Measurements from ENCODE around the gene KCNQ2.

The KCNQ2 gene

DNA sequence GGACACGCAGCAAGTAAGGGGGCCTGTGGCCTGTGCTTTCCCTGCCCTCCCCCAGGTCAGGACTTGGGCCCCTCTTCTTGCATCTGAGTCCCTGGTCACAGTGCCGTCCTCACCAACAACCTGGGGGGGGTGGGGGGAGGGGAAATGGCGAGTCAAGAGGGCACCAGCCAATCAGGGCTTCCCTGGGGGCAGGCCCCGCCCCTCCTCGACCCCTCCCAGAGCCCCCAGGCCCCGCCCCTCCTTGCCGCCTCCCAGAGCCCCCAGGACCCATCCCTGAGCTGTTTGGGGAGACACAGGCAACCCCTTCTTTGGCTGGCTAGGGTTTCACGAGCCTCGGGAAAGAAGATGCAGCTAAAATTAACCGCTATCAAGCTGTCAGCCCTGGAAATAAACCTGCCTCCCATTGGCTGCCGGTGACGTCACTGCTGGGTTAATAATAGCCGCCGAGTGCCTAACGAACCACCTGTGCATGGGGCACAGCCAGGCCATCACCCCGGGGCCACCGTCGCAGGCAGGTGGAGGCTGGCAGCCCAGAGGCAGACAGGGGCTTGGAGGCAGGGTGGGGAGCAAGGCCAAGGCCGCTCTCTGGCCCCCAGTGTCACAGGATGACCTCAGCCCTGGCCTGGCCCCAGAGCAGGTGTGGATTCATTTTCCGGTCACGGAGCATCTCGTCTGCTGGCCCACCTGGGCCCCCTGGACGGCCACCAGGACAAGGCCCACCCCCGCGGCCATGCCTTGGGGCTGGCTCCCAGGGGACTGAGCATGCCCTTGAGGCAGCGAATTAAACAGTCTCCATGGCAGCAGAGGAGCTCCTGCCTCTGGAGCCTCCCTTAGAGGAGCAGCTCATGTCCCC lies 29.6 kb upstream of the KCNQ2 start:
- DNase-seq: no peak

DNA sequence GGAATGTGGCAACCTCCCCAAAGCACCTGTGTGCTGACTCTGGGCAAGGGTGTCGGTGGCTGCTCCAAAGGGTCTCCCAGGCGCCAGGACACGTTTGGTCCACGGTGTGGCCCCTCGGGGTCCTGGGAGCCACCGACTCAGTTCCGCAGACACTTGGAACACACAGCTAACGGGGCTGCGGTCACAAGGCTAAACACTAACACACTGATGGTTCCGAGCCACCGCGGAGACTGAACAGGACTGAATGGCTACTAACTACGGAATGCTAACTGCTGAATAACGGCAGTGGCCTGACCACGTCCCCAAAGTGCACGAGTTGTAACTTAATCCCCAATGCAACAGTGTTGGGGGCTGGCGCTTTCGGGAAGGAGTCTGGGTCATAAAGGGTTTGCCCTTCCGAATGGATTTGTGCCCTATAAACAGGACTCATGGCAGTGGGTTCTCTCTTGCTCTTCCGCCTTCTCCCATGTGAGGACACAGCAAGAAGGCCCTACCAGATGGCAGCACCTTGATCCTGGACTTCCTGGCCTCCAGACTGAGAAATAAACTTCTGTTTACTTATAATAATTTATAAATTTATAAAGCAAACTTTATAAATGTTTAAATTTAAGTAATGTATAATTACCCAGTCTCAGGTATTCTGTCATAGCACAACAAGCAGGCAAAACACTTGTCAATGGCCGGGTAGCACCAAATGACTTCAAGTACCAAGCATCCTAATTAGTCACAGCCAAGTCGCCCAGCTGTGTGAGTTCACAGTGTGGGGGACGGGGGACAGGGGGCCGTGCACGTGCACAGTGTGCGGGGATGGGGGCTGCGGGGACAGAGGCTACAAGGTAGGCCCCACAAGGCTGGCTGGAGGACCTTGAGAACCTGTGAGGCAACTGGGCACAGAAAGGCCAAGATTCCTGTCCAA lies 28.7 kb upstream of the KCNQ2 start:
- DNase-seq: no peak

DNA sequence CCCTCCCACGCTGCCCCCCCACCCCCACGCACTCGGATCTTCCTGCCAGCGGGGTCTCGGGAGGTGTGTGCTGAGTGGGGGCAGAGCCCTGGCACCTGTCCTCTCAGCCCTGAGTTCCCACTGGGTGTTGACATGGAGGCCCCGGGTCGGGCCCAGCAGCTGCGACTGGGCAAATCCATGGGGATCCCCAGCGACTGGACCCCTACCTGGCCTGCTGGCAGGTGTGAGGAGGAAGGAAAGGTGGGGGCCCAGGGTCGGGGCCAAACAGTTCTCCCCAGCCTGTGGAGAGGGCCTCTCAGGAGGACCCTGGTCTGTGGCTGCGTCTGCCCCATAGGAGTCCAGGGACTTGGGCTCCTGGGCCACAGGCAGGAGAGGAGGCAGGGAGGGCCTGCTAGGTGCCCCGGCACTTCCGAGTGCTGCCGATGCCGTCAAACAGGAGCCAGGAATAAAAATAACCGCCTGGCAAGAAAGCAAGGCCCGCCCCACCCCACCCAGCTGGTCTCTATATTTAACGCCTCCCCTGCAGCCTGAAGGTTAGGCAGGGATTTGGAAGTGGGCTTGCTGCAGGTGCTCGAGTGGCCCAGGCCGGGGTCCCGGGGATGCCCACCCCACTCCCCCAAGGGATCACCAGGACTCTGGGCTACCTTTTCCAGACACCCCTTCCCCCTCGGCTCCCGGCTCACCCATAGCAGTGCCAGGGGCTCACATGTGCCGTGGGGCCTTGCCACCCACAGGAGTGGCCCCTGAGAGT lies 27.9 kb upstream of the KCNQ2 start:
- no peak for DNase-seq

- DNase-seq: no peak
Measured at GRCh38 chr20:63499338-63499969, 27.0 kb upstream of the KCNQ2 start.

- DNase-seq: peak; percentile 37 to 43
Measured at GRCh38 chr20:63498960-63499337, 26.5 kb upstream of the KCNQ2 start, which contains the start of gene EEF1A2. Gene EEF1A2, minus strand, starts transcription at chr20:63499083. Its CDS starts 1,320 bp downstream, at chr20:63497763.

- DNase-seq: no peak
Measured at GRCh38 chr20:63497946-63498935, 25.8 kb upstream of the KCNQ2 start.

GRCh38 chr20:63497138-63497945 lies 24.9 kb upstream of the KCNQ2 start:
- DNase-seq: no peak

- DNase-seq: no peak
Measured at GRCh38 chr20:63496596-63497120, 24.2 kb upstream of the KCNQ2 start.

- DNase-seq: peak; percentile 70
Measured at GRCh38 chr20:63495741-63496595, 23.5 kb upstream of the KCNQ2 start.

- DNase-seq: no peak
Measured at GRCh38 chr20:63495167-63495720, 22.8 kb upstream of the KCNQ2 start.

- no peak for DNase-seq
Measured at GRCh38 chr20:63494420-63495166, 22.1 kb upstream of the KCNQ2 start.

- no peak for DNase-seq
Measured at GRCh38 chr20:63494084-63494419, 21.6 kb upstream of the KCNQ2 start.

DNA sequence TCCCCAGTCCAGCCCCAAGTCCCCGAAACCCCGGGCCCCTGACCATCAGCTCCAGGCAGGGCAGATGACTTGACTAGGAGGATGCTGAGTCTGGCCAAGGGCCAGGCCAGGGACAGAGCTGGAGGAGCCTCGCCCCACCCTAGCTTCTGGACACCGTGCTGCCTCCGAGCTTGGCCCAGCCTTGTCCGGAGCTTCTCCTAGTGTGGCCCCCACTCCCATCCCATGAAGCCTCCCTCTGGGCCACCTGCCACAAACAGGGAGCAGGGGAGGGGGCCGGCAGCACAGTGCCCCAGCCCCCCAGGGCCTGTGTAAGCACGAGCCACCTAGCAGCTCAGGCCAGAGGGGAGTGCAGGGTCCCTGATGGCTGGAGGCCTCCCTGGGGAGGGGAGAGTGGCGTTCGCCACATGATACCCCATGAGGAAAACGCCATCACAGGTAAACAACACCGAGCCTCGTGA lies 21.1 kb upstream of the KCNQ2 start:
- no peak for DNase-seq

DNA sequence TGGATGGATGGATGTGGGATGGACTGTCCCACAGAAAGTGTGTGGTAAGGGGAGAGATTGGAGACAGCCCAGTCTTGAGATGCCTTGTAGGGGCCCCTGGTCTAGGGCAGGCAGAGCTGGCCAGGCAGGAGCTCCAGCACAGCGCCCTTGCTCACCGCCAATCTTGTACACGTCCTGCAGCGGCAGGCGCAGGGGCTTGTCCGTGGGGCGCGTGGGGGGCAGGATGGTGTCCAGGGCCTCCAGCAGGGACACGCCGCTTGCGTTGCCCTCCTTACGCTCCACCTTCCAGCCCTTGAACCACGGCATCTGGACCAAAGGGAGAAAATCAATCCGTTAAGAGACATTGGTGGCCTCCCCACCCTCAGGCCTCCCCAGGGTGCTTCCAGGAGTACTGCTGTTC lies 20.5 kb upstream of the KCNQ2 start:
- no peak for DNase-seq

DNA sequence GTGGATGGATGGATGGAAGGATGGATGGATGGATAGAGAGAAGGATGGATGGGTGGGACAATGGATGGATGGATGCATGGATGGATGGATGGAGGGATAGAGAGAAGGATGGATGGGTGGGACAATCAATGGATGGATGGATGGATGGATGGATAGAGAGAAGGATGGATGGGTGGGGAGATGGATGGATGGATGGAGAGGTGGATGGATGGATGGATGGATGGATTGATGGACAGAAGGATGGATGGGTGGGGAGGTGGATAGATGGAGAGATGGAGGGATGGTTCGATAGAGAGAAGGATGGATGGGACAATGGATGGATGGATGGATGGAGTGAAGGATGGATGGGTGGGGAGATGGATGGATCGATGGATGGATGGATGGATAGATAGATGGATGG lies 20.1 kb upstream of the KCNQ2 start:
- no peak for DNase-seq

DNA sequence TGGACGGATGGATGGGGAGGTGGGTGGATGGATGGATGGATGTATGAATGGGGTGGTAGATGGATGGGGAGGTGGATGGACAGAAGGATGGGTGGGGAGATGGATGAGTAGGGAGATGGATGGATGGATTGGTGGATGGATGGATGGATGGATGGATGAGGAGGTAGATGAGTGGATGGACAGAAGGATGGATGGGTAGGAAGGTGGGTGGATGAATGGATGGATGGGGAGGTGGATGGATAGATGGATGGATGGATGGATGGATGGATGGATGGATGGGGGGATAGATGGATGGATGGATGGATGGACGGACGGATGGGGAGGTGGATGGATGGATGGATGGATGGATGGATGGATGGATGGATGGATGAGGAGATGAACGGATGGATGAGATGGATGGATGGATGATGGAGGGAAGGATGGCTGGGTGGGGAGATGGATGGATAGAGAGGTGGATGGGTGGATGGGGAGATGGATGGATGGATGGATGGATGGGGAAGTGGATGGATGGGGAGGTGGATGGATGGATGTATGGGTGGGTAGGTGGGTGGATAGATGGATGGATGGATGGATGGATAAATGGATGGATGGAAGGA lies 19.3 kb upstream of the KCNQ2 start:
- no peak for DNase-seq

- DNase-seq: no peak
Measured at GRCh38 chr20:63491078-63491477, 18.6 kb upstream of the KCNQ2 start.

GRCh38 chr20:63490416-63490815 lies 18.0 kb upstream of the KCNQ2 start:
- DNase-seq: no peak

Data from activated CD4-positive, alpha-beta T cell treated with anti-CD3 and anti-CD28 coated beads, Interleukin-2, amount 50 U/mL, for 4 hours (primary cell).